Mesendoderm (in vitro differentiated cells): ENCODE measurements around the gene NEAT1.

Experiments
- DNase-seq: peaks from one replicate; pipeline ENCODE4 v3.0.0; 2013
- H2AK5ac ChIP-seq: 2 replicates; pipeline ENCODE4 v1.6.1; 2013; ENCODE audit warnings: low read length, inconsistent platforms
- H2BK120ac ChIP-seq: 2 replicates; pipeline ENCODE4 v1.6.1; 2013; ENCODE audit warnings: low read depth, mild to moderate bottlenecking, low read length, moderate library complexity, mixed read lengths
- H2BK15ac ChIP-seq: replicated peaks from 2 replicates; pipeline ENCODE4 v1.6.1; 2013; ENCODE audit warnings: low read depth, mild to moderate bottlenecking, moderate library complexity
- H2BK5ac ChIP-seq: 2 replicates; pipeline ENCODE4 v1.6.1; 2013; ENCODE audit warnings: low read length, inconsistent platforms
- H3K18ac ChIP-seq: 2 replicates; pipeline ENCODE4 v1.6.1; 2013; ENCODE audit warnings: mild to moderate bottlenecking, low read length, mixed read lengths
- H3K23ac ChIP-seq: one replicate; pipeline ENCODE4 v1.6.1; 2013; ENCODE audit warnings: low read length
- H3K27ac ChIP-seq: 2 replicates; pipeline ENCODE4 v1.5.1; 2013; ENCODE audit warnings: low read depth, mild to moderate bottlenecking, inconsistent platforms, low read length, moderate library complexity
- H3K27me3 ChIP-seq: 2 replicates; pipeline ENCODE4 v1.6.1; 2013; ENCODE audit warnings: low read length, control low read depth, mild to moderate bottlenecking, inconsistent platforms; ENCODE audit not compliant: insufficient read depth, poor library complexity
- H3K36me3 ChIP-seq: 2 replicates; pipeline ENCODE4 v1.6.1; 2013; ENCODE audit warnings: low read length, inconsistent platforms; ENCODE audit not compliant: control insufficient read depth, insufficient read depth
- H3K4ac ChIP-seq: one replicate; pipeline ENCODE4 v1.6.1; 2013; ENCODE audit warnings: low read depth, mild to moderate bottlenecking, low read length, moderate library complexity
- H3K4me1 ChIP-seq: 2 replicates; pipeline ENCODE4 v1.6.1; 2013; ENCODE audit warnings: low read depth, low read length, inconsistent platforms; ENCODE audit not compliant: control insufficient read depth
- H3K4me2 ChIP-seq: 2 replicates; pipeline ENCODE4 v1.6.1; 2013; ENCODE audit warnings: low read length
- H3K4me3 ChIP-seq: 2 replicates; pipeline ENCODE4 v1.5.1; 2013; ENCODE audit warnings: mild to moderate bottlenecking, low read length
- H3K56ac ChIP-seq: one replicate; pipeline ENCODE4 v1.6.1; 2013; ENCODE audit warnings: low read length
- H3K79me1 ChIP-seq: 2 replicates; pipeline ENCODE4 v1.6.1; 2013; ENCODE audit warnings: low read length, inconsistent platforms
- H3K79me2 ChIP-seq: 2 replicates; pipeline ENCODE4 v1.6.1; 2013; ENCODE audit warnings: mild to moderate bottlenecking, low read length; ENCODE audit not compliant: control insufficient read depth, insufficient read depth
- H3K9ac ChIP-seq: 2 replicates; pipeline ENCODE4 v1.6.1; 2013; ENCODE audit warnings: low read length, inconsistent platforms
- H4K5ac ChIP-seq: one replicate; pipeline ENCODE4 v1.6.1; 2013; ENCODE audit warnings: low read length
- H4K8ac ChIP-seq: one replicate; pipeline ENCODE4 v1.6.1; 2013; ENCODE audit warnings: low read depth, mild to moderate bottlenecking, control low read depth, low read length, moderate library complexity
- WGBS: extraction: QIAGEN DNeasy Blood & Tissue Kit; methylation state at CpG from one replicate; pipeline ENCODE4 v1.1.7; 2013; ENCODE audit warnings: low lambda C conversion rate, missing lambda C conversion rate; ENCODE audit not compliant: insufficient coverage; ENCODE audit errors: extremely low coverage; 5-methylcytosine and 5-hydroxymethylcytosine counted together

The NEAT1 gene

GRCh38 chr11:65386307-65387140 lies 36.1 kb upstream of the NEAT1 start, which contains the start of gene FRMD8:
Gene FRMD8, plus strand, starts transcription at chr11:65386637. Its CDS starts 400 bp downstream, at chr11:65387037.
- peak within 1 kb of the TSS; percentile 96 for H3K9ac ChIP-seq

GRCh38 chr11:65388731-65389130 lies 33.9 kb upstream of the NEAT1 start:
- no peak overlapping the region for H3K18ac ChIP-seq
- no peaks in the 10 kb centered on the region for H3K36me3 ChIP-seq
- H3K9ac ChIP-seq = peak overlapping the region; percentile 43
- peaks cover 8% of the 10 kb centered on the region for H3K4me1 ChIP-seq
- WGBS = no CpG with 5 or more reads among the region's 4 CpGs
- no peak overlapping the region for H3K4me3 ChIP-seq
- no peak overlapping the region for H4K8ac ChIP-seq
- H3K4me2 ChIP-seq = no peak overlapping the region
- H3K23ac ChIP-seq = no peak overlapping the region
- no peak for DNase-seq
- no peak overlapping the region for H3K4ac ChIP-seq
- H3K27me3 ChIP-seq = no peaks in the 10 kb centered on the region
- peaks cover 9% of the 10 kb centered on the region for H3K79me1 ChIP-seq
- H2AK5ac ChIP-seq = no peak overlapping the region
- H3K27ac ChIP-seq = no peak overlapping the region
- no peak overlapping the region for H2BK15ac ChIP-seq
- no peak overlapping the region for H2BK5ac ChIP-seq
- H4K5ac ChIP-seq = no peak overlapping the region
- no peaks in the 10 kb centered on the region for H3K79me2 ChIP-seq
- no peak overlapping the region for H2BK120ac ChIP-seq
- H3K56ac ChIP-seq = peak overlapping the region; percentile 62

More at GRCh38 chr11:65386307-65387140, 36.1 kb upstream of the NEAT1 start, which contains the start of gene FRMD8:
- no peaks in the 10 kb centered on the region for H3K36me3 ChIP-seq
- peak within 1 kb of the TSS; percentile 2 for H2BK5ac ChIP-seq
- H3K79me2 ChIP-seq = no peaks in the 10 kb centered on the region
- H3K4me3 ChIP-seq = peak within 1 kb of the TSS; percentile 74
- no peak within 1 kb of the TSS for H4K5ac ChIP-seq
- whole genome bisulfite sequencing = no CpG with 5 or more reads among the region's 76 CpGs
- H3K56ac ChIP-seq = peak within 1 kb of the TSS; percentile 97
- DNase-seq = peak; percentile 67
- H3K4ac ChIP-seq = peak within 1 kb of the TSS; percentile 27
- peak within 1 kb of the TSS; percentile 84 for H3K4me2 ChIP-seq
- H3K23ac ChIP-seq = peak within 1 kb of the TSS; percentile 37
- peaks cover 13% of the 10 kb centered on the region for H3K4me1 ChIP-seq
- no peak within 1 kb of the TSS for H3K18ac ChIP-seq
- no peak within 1 kb of the TSS for H2BK15ac ChIP-seq
- H2AK5ac ChIP-seq = no peak within 1 kb of the TSS
- no peak within 1 kb of the TSS for H2BK120ac ChIP-seq
- no peak within 1 kb of the TSS for H4K8ac ChIP-seq
- H3K27me3 ChIP-seq = no peaks in the 10 kb centered on the region
- peaks cover 7% of the 10 kb centered on the region for H3K79me1 ChIP-seq
- H3K27ac ChIP-seq = no peak within 1 kb of the TSS

GRCh38 chr11:65389294-65389980 lies 33.2 kb upstream of the NEAT1 start:
- peaks cover 9% of the 10 kb centered on the region for H3K79me1 ChIP-seq
- H4K8ac ChIP-seq = no peak overlapping the region
- H2BK15ac ChIP-seq = no peak overlapping the region
- no peaks in the 10 kb centered on the region for H3K36me3 ChIP-seq
- no peak overlapping the region for H3K4me3 ChIP-seq
- H3K23ac ChIP-seq = no peak overlapping the region
- no peak for DNase-seq
- WGBS = no CpG with 5 or more reads among the region's 20 CpGs
- H3K4me1 ChIP-seq = peaks cover 8% of the 10 kb centered on the region
- no peak overlapping the region for H3K4me2 ChIP-seq
- no peak overlapping the region for H2BK120ac ChIP-seq
- H3K9ac ChIP-seq = peak overlapping the region; percentile 15
- H4K5ac ChIP-seq = no peak overlapping the region
- no peak overlapping the region for H3K27ac ChIP-seq
- H3K27me3 ChIP-seq = no peaks in the 10 kb centered on the region
- no peak overlapping the region for H2AK5ac ChIP-seq
- no peaks in the 10 kb centered on the region for H3K79me2 ChIP-seq
- peak overlapping the region; percentile 81 for H3K56ac ChIP-seq
- H3K18ac ChIP-seq = no peak overlapping the region
- no peak overlapping the region for H3K4ac ChIP-seq
- no peak overlapping the region for H2BK5ac ChIP-seq

- no peak overlapping the region for H3K4me2 ChIP-seq
- H3K4ac ChIP-seq = no peak overlapping the region
- H2BK120ac ChIP-seq = no peak overlapping the region
- no peak overlapping the region for H3K4me3 ChIP-seq
- H4K5ac ChIP-seq = no peak overlapping the region
- peak overlapping the region; percentile 22 for H2AK5ac ChIP-seq
- peak overlapping the region; percentile 50 for H2BK5ac ChIP-seq
- H3K18ac ChIP-seq = no peak overlapping the region
- no peak overlapping the region for H3K23ac ChIP-seq
- H3K9ac ChIP-seq = peak overlapping the region; percentile 45
- no peaks in the 10 kb centered on the region for H3K27me3 ChIP-seq
- no peaks in the 10 kb centered on the region for H3K36me3 ChIP-seq
- no CpG with 5 or more reads among the region's 21 CpGs for WGBS
- H3K79me2 ChIP-seq = no peaks in the 10 kb centered on the region
- peaks cover 9% of the 10 kb centered on the region for H3K79me1 ChIP-seq
- no peak for DNase-seq
- no peak overlapping the region for H4K8ac ChIP-seq
- no peak overlapping the region for H2BK15ac ChIP-seq
- H3K4me1 ChIP-seq = peaks cover 8% of the 10 kb centered on the region
- H3K56ac ChIP-seq = peak overlapping the region; percentile 81
- H3K27ac ChIP-seq = peak overlapping the region; percentile 69
These were observed 32.3 kb upstream of the NEAT1 start for GRCh38 chr11:65390099-65390941.

- Histone ChIP-seq H3K4me2 (no peak overlapping the region), H2BK15ac (no peak overlapping the region), H2BK120ac (no peak overlapping the region), H3K27ac (peak overlapping the region; percentile 69), H3K4me1 (peaks cover 8% of the 10 kb centered on the region), H3K9ac (peak overlapping the region; percentile 4), H4K8ac (no peak overlapping the region), H4K5ac (no peak overlapping the region), H3K23ac (no peak overlapping the region), H3K27me3 (no peaks in the 10 kb centered on the region), H3K4me3 (no peak overlapping the region), H3K79me1 (peaks cover 9% of the 10 kb centered on the region), H3K36me3 (no peaks in the 10 kb centered on the region), H3K4ac (no peak overlapping the region), H3K18ac (no peak overlapping the region), H2AK5ac (no peak overlapping the region), H3K79me2 (no peaks in the 10 kb centered on the region), H3K56ac (peak overlapping the region; percentile 52), H2BK5ac (no peak overlapping the region)
- WGBS = no CpG with 5 or more reads among the region's 9 CpGs
- peak; percentile 83 for DNase-seq
These were observed 31.6 kb upstream of the NEAT1 start for GRCh38 chr11:65390996-65391395.
